Activated naive CD4-positive, alpha-beta T cell (primary cell): ENCODE measurements around the gene CTNND2.
"Not testable (repeated sequence)": the region's sequence is repeated elsewhere in the genome, so short reads cannot be mapped to it uniquely, and the experiment has no call there.

Experiments used
- DNase-seq, 4 experiments: peaks; one replicate each; lab custom pipeline; 2025; lab: John Stamatoyannopoulos, UW

The CTNND2 gene

GRCh38 chr5:11075035-11075805, 829.0 kb downstream of the CTNND2 start:
- no peak for DNase-seq

DNA sequence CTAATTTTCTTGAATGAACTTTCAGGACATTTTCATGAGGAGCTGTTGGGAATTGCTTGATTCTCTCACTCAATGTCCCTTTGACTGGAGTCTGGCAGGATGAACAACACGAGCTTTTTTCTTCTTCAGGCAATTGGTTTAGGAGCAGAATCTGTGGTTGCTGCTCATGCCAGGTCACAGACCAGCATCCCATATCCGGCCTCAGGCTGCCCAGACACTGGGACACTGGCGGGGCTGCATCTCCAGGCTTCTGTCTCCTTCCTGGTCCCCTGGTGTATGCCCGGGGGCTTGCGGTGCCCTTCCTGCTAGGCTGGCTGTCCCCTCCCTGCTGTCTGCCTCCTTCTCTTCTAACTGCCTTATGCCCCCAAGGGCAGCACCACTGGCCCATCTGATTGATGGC, 831.7 kb downstream of the CTNND2 start:
- no peak for DNase-seq

- no peak for DNase-seq
Observed at GRCh38 chr5:11072076-11072475, 832.2 kb downstream of the CTNND2 start.

GRCh38 chr5:11069041-11069440, 835.2 kb downstream of the CTNND2 start:
- DNase-seq: no peak

DNA sequence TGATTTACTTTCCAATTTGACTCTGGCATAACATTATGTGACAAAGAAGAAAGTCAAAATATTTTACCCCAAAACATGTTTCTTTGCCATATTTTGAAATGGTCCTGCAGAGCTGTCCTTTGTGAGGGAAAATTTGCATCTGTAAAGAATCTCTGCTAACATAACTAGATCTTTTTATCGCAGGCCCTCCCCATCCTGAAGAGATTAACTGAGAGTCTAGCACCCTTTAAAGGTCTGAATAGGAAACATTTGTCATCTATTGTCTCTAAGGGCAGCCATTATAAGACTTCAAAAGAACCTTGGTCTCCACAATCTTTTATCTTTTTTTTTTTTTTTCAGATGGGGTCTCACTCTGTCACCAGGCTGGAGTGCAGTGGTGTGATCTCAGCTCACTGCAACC, 838.5 kb downstream of the CTNND2 start:
- not testable (repeated sequence) for DNase-seq

- DNase-seq: no peak
Observed at GRCh38 chr5:11064763-11065450, 839.3 kb downstream of the CTNND2 start.

DNA sequence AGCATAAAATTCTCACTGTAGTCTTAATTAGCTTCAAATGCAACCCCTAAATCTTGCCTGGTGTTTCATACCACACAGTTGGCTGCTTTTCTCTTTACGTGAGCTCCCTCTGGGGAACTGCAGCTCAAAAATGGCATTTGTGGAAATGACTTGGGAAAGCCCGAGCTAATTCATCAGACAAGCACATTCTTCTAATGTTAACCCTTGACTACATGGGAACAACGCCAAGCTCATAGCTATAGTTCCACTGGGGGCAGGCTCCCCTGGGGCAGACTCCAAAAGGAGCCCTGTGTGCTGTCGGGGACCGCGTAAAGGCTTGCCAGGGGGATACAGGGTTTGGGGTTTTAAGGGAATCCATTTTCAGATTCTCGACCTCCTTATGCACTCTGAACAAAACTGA, 841.8 kb downstream of the CTNND2 start:
- no peak for DNase-seq

GRCh38 chr5:11056560-11056959, 847.7 kb downstream of the CTNND2 start:
- DNase-seq: no peak

GRCh38 chr5:11054014-11054413, 850.2 kb downstream of the CTNND2 start:
- DNase-seq: no peak

DNA sequence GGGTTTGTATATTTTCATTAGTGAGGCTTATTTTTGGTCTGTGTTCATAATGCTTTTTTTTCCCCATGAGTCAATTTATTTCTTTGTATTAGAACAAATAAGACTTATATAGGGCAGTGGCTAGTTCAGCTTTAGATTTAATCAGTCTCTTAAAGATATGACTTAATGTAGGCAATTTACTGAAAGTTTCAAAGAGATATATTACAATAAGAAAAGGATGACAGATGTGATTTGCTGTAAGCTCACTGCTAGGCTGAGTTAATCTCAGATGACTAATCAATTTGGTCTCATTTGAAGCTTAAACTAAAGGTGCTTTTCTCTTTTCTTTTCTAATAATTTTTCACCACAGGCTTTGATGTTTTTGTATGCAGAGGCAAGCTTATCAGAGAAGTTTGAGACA, 851.4 kb downstream of the CTNND2 start:
- DNase-seq: no peak

DNA sequence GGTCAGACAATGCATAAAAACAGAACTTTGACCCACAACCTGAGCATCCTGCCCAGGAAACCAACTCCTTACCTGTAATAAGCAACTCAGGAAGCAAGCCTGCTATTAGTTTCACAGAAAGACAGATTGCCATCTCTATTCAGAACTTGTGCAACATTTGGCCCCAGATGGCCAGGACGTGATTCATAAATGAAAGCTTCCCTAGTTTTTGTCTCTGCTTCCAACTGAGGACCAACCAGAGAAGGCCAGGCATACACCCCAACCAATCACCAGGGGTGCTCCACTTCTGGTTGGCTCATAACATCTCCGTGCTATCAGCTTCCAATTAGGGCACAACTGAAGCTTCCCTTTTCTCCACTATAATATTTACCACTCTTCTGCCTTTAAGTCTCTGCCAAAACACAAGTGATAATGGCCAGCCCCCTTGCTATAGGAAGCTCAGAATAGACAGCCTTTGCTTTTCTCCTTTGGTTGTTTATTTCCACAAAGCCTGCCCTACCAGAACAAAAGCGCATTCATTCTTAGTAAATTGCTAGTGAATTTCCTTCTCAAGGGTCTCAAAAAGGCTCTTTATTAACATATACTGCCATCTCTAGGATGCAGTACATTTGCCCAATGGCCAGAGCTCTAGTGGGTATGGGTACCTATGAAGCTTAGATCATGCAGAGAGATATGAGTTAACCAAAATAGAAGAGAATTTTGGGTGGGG, 853.5 kb downstream of the CTNND2 start:
- DNase-seq: no peak

GRCh38 chr5:11048760-11049159, 855.5 kb downstream of the CTNND2 start:
- DNase-seq: no peak

DNA sequence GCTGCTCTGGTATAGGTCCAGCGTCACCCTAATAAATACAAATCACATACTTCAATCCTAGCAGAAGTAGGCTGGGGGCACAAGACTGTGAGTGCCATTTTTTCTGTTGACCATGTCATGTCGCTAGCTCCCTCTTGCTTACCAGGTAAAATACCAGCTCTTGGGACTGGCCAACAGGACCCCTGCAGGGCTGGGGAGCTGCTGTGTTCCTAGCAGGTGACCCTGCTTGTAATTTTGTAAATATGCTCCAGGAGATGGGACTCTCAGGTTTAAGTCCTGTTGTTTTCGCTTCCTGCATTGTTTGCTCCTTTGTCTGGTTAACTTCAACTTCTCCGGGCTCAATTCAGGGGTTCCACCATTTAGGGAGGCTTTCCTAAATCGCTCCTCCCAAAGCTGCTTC, 856.6 kb downstream of the CTNND2 start:
- DNase-seq: no peak

DNA sequence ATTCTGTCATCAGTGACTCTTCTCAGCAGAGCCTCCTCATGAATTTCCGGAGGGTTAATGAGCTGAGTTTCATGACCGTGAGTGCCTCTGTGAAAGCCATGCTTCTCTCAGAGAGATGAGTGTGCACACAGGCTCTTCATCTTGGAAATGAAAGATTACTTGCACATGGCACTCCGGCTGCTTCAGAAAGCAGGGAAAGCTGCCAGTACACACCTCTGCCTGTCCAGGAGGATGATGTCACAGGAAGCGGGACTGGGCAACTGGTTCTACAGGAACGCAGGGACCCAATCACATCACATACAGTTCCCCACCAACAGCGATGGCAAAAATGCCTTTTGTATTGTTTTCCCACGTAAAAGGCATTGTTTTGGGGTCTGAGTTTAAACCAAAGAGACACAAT, 857.2 kb downstream of the CTNND2 start:
- no peak for DNase-seq

- DNase-seq: no peak
Observed at GRCh38 chr5:11046160-11046559, 858.1 kb downstream of the CTNND2 start.

DNA sequence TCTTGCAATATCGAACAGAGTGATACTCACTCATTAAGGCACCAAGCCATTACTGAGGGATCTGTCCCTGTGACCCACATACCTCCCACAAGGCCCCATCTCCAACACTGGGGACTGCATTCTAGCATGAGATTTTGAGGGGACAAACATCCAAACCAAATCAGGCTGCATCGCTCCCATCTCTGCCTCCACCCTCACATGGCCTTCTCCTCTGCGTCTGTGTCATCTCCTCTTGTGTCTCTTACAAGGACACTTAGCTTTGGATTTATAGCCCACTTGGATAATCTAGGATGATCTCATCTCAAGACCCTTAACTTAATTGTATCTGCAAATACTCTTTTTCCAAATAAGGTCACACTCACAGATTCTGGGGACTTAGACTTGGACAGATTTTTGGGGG, 858.8 kb downstream of the CTNND2 start:
- DNase-seq: no peak

DNA sequence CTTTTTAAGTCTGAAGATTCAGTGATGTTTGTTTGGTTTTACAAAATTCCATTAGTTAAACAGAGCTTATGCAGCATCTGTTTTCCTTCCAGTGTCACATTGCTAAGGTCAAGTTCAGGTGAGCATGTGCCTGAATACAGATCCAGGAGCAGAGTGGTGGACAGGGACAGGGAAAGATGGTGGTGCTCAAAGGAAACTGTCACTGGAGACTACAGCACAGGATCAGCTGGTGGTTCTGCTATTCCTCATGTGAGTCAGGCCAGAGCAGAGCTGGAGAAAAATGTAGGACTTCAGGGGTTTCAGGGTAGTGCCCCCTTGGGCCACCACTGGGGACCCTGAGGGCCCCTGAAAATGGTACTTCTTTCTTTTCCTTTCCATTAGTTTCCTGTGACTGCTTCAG, 859.7 kb downstream of the CTNND2 start:
- no peak for DNase-seq

DNA sequence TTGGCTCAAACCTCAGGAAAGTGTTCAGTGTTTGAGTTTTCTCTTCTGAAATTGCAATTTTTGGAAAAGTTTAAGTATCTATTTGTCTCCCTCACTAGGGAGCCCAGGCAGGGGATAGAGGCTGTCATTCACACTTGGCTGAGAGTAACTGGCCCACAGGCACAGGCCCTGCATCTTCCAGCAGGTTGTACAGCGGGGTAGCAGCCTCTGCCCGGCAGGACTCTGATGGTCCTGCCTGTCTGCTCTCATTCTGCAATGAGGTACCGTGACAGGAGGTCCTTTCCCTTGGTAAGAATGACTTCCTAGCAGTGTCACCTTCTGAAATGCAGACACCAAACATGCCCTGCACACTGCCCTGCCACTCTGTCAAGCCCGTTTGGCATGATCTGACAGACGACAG, 860.4 kb downstream of the CTNND2 start:
- DNase-seq: no peak

DNA sequence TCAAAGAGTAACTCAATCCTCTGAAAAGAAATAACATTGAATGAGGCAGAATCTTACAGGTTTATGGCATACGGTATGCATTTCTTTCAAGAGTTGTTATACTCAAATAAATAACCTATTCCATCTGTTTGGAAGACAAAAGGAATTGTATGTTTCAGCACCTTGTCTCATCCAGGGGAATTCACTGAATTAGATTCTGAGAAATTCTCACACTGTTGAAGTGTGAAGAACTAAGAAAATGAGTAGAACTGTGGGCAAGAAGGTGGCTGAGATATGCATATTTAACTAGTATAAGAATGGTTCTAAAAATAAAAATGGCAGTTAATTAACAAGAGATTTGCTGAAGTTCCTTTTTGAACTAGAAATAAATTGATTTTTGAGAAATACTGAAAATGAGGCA, 863.9 kb downstream of the CTNND2 start:
- no peak for DNase-seq

DNA sequence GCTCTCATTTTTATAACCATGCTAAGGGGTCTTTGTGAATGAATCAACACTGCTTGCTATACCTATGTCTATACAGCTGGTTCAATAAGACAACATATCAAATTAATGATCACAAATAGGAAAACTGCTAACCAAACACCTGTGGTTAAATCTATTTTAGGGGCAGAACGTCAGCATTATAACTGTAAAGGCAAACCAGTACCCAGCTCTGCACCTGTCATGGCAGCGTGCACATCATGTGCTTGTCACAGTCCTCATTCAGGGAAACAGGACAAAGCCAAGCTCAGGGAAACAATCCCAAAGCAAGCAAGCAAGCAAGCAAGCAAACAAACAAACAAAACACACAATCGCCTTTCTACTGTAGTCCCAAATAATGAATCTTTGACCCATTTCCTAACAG, 865.5 kb downstream of the CTNND2 start:
- no peak for DNase-seq

- DNase-seq: no peak
Observed at GRCh38 chr5:11037941-11038340, 866.3 kb downstream of the CTNND2 start.

GRCh38 chr5:11037080-11037479, 867.2 kb downstream of the CTNND2 start:
- no peak for DNase-seq

- DNase-seq: no peak
Observed at GRCh38 chr5:11030671-11031070, 873.6 kb downstream of the CTNND2 start.
